GM12878 (cell line): Measurements from ENCODE around the gene UBALD2. TPM values are rescaled to one million over a fixed set of nuclear protein-coding genes. Genes with fewer than 3 reads are reported as not detected.

Experiments
- HDAC2 ChIP-seq: fragments of 200-600 bp; sonication (generic); IDR thresholded peaks from 2 replicates; pipeline ENCODE4 v1.6.1; 2017
- PAX5 ChIP-seq: IDR thresholded peaks from 2 replicates; pipeline ENCODE4 v1.6.1; 2011; ENCODE audit warnings: low read depth, low read length, borderline replicate concordance
- POLR2A ChIP-seq: IDR thresholded peaks from 2 replicates; pipeline ENCODE4 v1.6.1; 2011; ENCODE audit warnings: low read depth, mild to moderate bottlenecking, low read length
- SREBF1 ChIP-seq: IDR thresholded peaks from 2 replicates; pipeline ENCODE4 v1.6.1; 2012; ENCODE audit warnings: mild to moderate bottlenecking, low read length
- TCF12 ChIP-seq: IDR thresholded peaks from 2 replicates; pipeline ENCODE4 v1.6.1; 2011; ENCODE audit warnings: low read depth, mild to moderate bottlenecking, low read length
- WRNIP1 ChIP-seq: IDR thresholded peaks from 2 replicates; pipeline ENCODE4 v1.6.1; 2011; ENCODE audit warnings: low read depth, low read length, improper control_type of control experiment, borderline replicate concordance
- ZNF217 ChIP-seq: fragments of 450-650 bp; IDR thresholded peaks from 2 replicates; pipeline ENCODE4 v1.6.1; 2017; ENCODE audit warnings: antibody characterized with exemption, mild to moderate bottlenecking
- polyA plus RNA-seq, 11 experiments: library from polyadenylated mRNA; depleted of rRNA in 4 of 11; unstranded in 6 of 11; stranded (reverse) in 5 of 11; fragments of >200 nt; fragmentation: Nextera tagmentation in 4 of 11; fragmentation: Illumina TruSeq in 1 of 11; extraction: Ambion mirVana in 4 of 11; extraction: Trizol in 1 of 11; gene quantifications; 1 replicate in 1 of 11; 2 replicates in 10 of 11; pipeline versions ENCODE4 v1.2.1 to v1.2.3, GENCODE V29; 2011 to 2016; ENCODE audit warnings: inconsistent platforms in 2 of 11, missing spikeins in 2 of 11, low read depth in 1 of 11
- total RNA-seq, 4 experiments: library from RNA; depleted of rRNA in 3 of 4; stranded (reverse); fragments of >200 nt in 3 of 4; fragmentation: Illumina TruSeq in 1 of 4; extraction: Trizol in 1 of 4; gene quantifications; 2 replicates each; pipeline versions ENCODE4 v1.2.1 to v1.2.3, GENCODE V29; 2013 to 2021
- TF ChIP-seq, protein P1 (sequence below): fragments of 450-650 bp; formaldehyde crosslinking; IDR thresholded peaks from 2 replicates; pipeline ENCODE4 v1.5.0; 2022; ENCODE audit warnings: mild to moderate bottlenecking, missing genetic modification characterization
- TF ChIP-seq, protein P2 (sequence below): IDR thresholded peaks from 2 replicates; pipeline ENCODE4 v1.6.1; 2011; ENCODE audit warnings: mild to moderate bottlenecking, low read depth, low read length, moderate library complexity; ENCODE audit not compliant: insufficient replicate concordance
- TF ChIP-seq, protein P3 (sequence below): IDR thresholded peaks from 2 replicates; pipeline ENCODE4 v1.6.1; 2012; ENCODE audit warnings: low read depth, low read length, improper control_type of control experiment
- TF ChIP-seq, protein P4 (sequence below): fragments of 450-650 bp; IDR thresholded peaks from 2 replicates; pipeline ENCODE4 v1.6.1; 2017; ENCODE audit warnings: antibody characterized with exemption, mild to moderate bottlenecking, moderate library complexity
- TF ChIP-seq, protein P5 (sequence below): IDR thresholded peaks from 2 replicates; pipeline ENCODE4 v1.6.1; 2012; ENCODE audit warnings: mild to moderate bottlenecking, low read depth, low read length
- TF ChIP-seq, protein P6 (sequence below): fragments of 450-650 bp; IDR thresholded peaks from 2 replicates; pipeline ENCODE4 v1.6.1; 2014; ENCODE audit warnings: mild to moderate bottlenecking

The UBALD2 gene
- total and polyA plus RNA-seq, 10 of the 15 experiments (the other 5 are each of a cell fraction or from before 2014, with no cell fraction given), result 2.8 to 165 (median 20.6) TPM

DNA sequence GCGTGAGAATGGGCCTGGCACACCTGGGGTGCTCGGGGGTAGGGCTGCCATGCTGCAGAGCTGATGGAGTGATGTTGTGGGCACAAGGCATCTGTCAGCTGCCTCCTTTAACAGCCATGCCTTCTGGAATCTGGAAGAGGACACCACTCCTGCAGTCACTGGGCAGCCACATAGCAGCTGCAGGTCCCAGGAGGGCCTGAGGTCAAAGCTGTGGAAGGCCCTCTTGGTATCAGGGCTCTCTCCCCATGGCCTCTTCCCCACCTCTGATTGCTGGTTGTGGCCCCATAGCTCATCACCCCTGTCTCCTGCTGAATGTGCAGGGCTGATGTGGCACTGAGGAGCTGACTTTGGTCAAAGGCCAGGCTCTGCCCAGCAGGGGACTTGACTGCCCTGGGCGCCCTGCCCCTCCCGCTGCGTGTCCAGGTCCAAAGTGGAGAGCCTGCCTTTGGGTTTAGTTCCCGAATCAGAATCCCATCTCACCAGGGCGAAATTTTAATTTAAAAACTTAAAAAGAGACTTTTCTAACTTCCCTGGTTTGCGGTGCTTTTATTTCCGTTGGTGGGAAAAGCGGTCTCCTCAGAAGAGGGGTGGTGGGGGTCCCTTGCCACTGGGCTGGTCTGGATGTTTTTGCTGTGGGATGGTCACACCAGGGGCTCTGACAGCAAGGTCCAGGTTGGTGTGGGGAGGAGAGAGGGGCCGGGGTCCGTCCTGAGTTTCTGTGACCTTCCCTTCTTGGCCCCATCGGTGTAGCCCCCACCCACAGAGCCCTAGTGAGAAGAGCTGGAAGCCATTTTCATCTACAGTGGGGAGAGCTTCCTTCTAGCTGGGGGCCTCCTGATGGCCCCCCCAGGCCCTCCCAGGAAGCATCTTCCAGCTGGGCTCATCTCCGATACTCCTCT lies 5.9 kb downstream of the UBALD2 start (continued):
- TF ChIP-seq, protein P1, sequence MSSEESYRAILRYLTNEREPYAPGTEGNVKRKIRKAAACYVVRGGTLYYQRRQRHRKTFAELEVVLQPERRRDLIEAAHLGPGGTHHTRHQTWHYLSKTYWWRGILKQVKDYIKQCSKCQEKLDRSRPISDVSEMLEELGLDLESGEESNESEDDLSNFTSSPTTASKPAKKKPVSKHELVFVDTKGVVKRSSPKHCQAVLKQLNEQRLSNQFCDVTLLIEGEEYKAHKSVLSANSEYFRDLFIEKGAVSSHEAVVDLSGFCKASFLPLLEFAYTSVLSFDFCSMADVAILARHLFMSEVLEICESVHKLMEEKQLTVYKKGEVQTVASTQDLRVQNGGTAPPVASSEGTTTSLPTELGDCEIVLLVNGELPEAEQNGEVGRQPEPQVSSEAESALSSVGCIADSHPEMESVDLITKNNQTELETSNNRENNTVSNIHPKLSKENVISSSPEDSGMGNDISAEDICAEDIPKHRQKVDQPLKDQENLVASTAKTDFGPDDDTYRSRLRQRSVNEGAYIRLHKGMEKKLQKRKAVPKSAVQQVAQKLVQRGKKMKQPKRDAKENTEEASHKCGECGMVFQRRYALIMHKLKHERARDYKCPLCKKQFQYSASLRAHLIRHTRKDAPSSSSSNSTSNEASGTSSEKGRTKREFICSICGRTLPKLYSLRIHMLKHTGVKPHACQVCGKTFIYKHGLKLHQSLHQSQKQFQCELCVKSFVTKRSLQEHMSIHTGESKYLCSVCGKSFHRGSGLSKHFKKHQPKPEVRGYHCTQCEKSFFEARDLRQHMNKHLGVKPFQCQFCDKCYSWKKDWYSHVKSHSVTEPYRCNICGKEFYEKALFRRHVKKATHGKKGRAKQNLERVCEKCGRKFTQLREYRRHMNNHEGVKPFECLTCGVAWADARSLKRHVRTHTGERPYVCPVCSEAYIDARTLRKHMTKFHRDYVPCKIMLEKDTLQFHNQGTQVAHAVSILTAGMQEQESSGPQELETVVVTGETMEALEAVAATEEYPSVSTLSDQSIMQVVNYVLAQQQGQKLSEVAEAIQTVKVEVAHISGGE, result no peak
- TF ChIP-seq, protein P2, sequence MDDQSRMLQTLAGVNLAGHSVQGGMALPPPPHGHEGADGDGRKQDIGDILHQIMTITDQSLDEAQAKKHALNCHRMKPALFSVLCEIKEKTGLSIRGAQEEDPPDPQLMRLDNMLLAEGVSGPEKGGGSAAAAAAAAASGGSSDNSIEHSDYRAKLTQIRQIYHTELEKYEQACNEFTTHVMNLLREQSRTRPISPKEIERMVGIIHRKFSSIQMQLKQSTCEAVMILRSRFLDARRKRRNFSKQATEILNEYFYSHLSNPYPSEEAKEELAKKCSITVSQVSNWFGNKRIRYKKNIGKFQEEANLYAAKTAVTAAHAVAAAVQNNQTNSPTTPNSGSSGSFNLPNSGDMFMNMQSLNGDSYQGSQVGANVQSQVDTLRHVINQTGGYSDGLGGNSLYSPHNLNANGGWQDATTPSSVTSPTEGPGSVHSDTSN, result no peak
- TF ChIP-seq ZNF217 (no peak), POLR2A (peak; percentile 73), SREBF1 (no peak), TCF12 (peak; percentile 63; the same call in 1 of the 2 replicates), WRNIP1 (0 out of 2 replicates have a peak, but pooled peaks have one; percentile 86), PAX5 (0 out of 2 replicates have a peak, but pooled peaks have one; percentile 19), HDAC2 (no peak)
- TF ChIP-seq, protein P3, sequence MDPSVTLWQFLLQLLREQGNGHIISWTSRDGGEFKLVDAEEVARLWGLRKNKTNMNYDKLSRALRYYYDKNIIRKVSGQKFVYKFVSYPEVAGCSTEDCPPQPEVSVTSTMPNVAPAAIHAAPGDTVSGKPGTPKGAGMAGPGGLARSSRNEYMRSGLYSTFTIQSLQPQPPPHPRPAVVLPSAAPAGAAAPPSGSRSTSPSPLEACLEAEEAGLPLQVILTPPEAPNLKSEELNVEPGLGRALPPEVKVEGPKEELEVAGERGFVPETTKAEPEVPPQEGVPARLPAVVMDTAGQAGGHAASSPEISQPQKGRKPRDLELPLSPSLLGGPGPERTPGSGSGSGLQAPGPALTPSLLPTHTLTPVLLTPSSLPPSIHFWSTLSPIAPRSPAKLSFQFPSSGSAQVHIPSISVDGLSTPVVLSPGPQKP, result no peak
- TF ChIP-seq, protein P4, sequence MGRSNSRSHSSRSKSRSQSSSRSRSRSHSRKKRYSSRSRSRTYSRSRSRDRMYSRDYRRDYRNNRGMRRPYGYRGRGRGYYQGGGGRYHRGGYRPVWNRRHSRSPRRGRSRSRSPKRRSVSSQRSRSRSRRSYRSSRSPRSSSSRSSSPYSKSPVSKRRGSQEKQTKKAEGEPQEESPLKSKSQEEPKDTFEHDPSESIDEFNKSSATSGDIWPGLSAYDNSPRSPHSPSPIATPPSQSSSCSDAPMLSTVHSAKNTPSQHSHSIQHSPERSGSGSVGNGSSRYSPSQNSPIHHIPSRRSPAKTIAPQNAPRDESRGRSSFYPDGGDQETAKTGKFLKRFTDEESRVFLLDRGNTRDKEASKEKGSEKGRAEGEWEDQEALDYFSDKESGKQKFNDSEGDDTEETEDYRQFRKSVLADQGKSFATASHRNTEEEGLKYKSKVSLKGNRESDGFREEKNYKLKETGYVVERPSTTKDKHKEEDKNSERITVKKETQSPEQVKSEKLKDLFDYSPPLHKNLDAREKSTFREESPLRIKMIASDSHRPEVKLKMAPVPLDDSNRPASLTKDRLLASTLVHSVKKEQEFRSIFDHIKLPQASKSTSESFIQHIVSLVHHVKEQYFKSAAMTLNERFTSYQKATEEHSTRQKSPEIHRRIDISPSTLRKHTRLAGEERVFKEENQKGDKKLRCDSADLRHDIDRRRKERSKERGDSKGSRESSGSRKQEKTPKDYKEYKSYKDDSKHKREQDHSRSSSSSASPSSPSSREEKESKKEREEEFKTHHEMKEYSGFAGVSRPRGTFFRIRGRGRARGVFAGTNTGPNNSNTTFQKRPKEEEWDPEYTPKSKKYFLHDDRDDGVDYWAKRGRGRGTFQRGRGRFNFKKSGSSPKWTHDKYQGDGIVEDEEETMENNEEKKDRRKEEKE, result no peak
- TF ChIP-seq, protein P5, sequence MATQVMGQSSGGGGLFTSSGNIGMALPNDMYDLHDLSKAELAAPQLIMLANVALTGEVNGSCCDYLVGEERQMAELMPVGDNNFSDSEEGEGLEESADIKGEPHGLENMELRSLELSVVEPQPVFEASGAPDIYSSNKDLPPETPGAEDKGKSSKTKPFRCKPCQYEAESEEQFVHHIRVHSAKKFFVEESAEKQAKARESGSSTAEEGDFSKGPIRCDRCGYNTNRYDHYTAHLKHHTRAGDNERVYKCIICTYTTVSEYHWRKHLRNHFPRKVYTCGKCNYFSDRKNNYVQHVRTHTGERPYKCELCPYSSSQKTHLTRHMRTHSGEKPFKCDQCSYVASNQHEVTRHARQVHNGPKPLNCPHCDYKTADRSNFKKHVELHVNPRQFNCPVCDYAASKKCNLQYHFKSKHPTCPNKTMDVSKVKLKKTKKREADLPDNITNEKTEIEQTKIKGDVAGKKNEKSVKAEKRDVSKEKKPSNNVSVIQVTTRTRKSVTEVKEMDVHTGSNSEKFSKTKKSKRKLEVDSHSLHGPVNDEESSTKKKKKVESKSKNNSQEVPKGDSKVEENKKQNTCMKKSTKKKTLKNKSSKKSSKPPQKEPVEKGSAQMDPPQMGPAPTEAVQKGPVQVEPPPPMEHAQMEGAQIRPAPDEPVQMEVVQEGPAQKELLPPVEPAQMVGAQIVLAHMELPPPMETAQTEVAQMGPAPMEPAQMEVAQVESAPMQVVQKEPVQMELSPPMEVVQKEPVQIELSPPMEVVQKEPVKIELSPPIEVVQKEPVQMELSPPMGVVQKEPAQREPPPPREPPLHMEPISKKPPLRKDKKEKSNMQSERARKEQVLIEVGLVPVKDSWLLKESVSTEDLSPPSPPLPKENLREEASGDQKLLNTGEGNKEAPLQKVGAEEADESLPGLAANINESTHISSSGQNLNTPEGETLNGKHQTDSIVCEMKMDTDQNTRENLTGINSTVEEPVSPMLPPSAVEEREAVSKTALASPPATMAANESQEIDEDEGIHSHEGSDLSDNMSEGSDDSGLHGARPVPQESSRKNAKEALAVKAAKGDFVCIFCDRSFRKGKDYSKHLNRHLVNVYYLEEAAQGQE, result no peak
- TF ChIP-seq, protein P6, sequence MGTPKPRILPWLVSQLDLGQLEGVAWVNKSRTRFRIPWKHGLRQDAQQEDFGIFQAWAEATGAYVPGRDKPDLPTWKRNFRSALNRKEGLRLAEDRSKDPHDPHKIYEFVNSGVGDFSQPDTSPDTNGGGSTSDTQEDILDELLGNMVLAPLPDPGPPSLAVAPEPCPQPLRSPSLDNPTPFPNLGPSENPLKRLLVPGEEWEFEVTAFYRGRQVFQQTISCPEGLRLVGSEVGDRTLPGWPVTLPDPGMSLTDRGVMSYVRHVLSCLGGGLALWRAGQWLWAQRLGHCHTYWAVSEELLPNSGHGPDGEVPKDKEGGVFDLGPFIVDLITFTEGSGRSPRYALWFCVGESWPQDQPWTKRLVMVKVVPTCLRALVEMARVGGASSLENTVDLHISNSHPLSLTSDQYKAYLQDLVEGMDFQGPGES, result no peak
